GM19467 (cell line): Measurements from ENCODE around the gene IQCN.

Experiments used
- ATAC-seq: cut with Tn5 transposase; IDR thresholded peaks from one replicate; pipeline ENCODE4 v1.9.1; 2021; ENCODE audit warnings: mild to moderate bottlenecking, moderate library complexity; ENCODE audit not compliant: unreplicated experiment

The IQCN gene, protein sequence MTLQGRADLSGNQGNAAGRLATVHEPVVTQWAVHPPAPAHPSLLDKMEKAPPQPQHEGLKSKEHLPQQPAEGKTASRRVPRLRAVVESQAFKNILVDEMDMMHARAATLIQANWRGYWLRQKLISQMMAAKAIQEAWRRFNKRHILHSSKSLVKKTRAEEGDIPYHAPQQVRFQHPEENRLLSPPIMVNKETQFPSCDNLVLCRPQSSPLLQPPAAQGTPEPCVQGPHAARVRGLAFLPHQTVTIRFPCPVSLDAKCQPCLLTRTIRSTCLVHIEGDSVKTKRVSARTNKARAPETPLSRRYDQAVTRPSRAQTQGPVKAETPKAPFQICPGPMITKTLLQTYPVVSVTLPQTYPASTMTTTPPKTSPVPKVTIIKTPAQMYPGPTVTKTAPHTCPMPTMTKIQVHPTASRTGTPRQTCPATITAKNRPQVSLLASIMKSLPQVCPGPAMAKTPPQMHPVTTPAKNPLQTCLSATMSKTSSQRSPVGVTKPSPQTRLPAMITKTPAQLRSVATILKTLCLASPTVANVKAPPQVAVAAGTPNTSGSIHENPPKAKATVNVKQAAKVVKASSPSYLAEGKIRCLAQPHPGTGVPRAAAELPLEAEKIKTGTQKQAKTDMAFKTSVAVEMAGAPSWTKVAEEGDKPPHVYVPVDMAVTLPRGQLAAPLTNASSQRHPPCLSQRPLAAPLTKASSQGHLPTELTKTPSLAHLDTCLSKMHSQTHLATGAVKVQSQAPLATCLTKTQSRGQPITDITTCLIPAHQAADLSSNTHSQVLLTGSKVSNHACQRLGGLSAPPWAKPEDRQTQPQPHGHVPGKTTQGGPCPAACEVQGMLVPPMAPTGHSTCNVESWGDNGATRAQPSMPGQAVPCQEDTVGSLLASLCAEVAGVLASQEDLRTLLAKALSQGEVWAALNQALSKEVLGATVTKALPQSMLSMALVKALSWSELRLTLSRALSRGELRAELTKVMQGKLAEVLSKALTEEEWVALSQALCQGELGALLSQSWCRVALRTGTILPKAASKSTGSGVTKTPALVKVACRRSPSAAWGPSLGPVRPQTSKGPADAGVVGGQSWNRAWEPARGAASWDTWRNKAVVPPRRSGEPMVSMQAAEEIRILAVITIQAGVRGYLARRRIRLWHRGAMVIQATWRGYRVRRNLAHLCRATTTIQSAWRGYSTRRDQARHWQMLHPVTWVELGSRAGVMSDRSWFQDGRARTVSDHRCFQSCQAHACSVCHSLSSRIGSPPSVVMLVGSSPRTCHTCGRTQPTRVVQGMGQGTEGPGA (N-terminal part only)

DNA sequence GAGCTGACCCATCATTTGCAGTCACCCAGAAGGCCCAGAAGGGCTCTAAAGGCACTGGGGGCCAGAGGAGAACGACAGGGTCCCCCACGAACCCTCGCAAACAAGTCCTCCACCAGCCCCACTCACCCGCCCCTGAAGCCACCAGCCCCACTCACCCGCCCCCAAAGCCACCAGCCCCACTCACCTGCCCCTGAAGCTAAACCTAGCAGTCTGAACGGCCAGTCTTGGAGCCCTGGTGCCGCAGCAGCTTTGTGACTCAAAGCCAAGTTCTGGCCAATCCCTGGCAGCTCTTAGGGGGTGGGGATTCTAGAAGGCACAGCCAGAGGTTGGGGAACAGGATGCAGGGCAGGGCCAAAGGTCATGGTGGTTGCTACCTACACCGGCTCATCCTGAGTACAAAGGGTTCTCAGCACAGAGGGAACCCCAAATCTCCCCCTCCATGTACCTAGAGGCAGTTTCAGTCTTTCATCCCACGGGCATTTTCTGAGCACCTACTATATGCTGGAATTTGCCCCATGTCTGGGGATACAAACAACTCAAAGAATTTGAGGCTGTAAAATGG lies at the start of gene IQCN:
TSS of gene IQCN (minus strand) at position 234 of the 562 bp plus-strand sequence. CDS start 4,974 bp downstream, outside the sequence.
- ATAC-seq: no peak

DNA sequence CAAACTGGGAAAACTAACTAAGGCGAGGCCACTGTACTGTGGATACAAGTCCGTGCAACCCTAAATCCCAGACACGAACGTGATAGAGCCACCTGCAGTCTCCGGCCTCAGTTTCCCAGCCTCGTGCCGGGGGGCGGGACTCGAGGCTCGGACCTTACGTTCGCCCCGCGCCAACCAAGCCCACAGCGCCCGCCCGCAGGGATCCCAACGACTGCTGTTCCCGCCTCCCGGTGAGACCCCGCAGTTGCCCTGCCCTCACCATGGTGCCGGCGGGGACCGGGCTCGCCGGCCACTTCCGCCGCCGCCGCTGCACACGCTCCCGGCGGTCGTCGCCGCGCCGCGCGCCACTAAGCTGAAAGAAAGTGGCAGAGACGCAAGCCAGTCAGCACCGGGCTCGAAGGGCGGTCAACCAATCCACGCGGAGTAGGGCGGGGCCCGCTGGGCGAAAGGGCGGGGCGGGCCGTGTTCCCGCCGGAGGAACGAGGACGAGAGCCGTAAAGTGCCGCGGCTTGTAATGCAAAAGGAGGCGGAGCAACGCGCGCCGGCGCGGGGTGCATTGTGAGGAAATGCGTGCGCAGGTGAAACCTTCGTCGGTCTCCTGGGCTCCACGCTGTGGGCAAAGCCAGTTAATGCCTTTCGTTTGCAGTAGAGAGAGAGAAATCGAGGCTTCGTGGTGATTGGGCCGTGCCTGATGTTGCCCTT lies 48.7 kb upstream of the IQCN start, which contains the start of gene LSM4:
TSS of gene LSM4 (minus strand) at position 318 of the 702 bp plus-strand sequence. CDS start at position 262, 56 bp downstream.
- ATAC-seq: peak; percentile 93

DNA sequence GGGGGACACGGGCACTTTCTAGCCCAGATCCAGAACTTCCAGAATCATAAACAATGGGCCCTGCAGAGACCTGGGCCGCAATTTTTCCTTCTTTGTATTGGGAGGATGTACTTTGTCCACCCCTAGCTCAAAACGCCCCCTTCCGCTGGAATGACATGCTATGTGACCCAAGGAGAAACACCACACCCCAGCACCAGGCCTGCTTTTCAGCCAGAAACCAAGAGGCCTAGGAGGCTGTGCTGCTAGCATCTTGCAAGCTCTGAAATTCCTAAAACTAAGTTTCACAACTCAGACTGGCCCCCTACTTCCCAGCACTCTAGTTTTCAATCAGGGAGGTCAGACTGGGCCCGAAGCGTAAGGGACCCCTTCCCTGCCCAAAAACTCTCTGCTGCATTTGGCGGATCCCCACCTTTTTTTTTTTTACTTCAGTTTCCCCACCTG lies 48.1 kb upstream of the IQCN start:
- ATAC-seq: no peak

DNA sequence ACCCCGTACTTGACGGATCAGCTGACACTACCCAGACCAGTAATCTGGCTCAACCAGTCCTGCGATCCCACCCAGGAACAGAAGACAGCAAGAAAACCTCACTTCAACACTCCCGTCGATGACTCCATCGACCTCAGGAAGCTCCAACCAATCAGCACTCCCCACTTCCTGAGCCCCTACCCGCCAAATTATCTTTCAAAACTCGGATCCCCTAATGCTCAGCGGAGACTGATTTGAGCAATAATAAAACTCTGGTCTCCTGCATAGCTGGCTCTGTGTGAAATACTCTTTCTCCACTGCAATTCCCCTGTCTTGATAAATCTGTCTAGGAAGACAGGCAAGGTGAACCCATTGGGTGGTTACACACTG lies 47.5 kb upstream of the IQCN start:
- no peak for ATAC-seq

DNA sequence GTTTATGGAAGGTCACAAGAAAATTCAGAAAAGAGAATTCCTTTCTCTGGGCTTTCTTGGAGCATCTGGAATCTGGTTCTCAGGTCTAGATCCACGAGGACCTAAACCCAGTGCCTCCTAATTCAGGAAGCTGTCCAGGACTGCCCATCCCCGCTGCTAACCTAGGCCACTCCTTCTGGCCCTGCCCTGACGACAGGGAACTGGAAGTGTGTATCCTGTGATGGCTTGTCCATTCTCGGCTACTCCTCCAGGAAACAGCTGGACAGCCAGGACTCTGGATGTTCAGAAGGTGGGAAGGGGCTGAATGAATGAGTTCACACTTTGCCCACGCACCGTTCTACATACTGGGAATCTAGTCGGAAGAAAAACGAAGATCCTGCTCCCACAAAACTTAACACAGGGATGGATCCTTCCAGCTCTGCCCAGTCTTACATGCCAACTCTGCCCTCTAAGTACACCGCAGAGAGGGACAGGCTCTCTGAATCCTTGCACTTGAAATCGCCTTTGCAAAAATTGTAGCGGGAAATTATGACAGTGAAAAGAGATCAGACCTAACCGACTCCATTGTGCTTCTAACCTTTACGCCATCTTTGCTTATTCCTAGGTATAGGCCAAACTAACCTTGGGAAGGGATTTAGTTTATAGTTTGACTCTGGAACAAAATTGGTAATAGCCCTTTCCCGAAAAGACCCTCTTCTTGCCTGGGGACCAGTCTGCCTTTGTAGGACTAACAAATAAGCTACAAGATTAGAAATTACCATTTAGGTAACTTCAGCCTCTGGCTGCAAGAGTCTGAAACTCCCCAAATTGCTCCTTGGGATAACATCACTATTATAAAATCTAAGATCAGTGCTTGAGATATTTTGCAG lies 46.8 kb upstream of the IQCN start:
- ATAC-seq: no peak

DNA sequence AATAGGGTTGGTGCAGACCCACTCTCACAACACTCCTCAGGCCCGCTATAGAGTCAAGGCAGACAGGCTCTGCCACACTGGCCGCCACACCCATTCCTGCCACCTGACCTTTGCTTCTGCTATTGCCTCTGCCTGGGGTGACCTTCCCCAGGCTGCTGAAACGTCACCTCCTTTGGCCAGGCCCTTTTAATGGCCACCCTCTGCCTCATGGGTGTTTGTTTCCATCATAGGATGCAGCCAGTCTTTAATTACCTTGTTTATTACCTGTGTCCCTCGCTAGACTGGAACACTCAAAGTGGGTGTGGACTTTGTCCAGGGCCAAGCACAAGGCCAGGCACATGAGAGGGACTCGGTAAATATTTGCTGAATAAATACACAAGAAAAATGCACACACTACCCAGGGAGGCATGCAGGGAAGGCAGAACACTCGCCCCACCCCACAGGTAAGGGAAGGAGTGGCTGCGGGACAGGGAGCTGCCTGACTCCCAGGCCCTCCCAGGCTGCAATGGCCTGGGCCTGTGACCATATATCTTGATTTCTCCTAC lies 45.4 kb upstream of the IQCN start:
- no peak for ATAC-seq

DNA sequence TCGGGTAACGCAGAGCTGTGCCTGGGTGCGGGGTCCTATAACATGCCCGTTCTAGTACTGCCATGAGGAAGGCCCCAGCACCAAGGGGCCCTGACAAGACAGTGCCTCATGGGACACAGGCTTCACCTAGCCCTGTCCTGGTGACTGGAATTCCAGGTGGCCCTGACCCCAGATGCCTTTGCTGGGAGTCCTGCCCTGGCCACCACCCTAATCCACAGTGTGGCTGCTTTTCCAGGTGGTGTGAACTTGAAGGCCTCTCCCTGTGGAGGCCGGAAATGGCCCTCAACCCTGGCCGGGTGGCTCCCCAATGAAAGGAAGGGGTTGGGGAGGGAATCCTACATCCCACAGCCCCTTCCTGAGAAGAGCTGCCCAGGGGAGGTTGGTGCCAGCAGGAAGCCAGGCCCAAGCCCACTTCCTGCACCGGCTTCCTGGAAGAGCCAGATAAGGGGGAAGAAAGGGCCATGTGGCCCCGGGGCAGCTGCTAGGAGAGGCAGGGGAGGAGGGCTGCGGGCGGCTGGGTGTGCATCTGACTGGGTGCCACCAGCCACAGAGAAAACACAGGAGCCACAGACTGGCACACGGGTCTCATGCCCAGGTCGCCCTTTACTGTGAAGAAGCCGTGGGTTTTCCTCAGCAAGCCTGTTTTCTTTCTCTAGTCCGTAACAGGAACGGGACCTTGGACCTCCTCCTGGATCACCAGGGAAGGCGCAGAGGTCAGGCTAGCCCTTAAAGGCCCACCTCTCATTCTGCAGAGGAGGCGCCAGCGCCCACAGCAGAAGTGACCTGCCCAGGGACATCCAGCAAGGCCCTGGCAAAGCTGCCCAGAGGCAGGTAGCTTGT lies 43.9 kb upstream of the IQCN start:
- ATAC-seq: no peak

DNA sequence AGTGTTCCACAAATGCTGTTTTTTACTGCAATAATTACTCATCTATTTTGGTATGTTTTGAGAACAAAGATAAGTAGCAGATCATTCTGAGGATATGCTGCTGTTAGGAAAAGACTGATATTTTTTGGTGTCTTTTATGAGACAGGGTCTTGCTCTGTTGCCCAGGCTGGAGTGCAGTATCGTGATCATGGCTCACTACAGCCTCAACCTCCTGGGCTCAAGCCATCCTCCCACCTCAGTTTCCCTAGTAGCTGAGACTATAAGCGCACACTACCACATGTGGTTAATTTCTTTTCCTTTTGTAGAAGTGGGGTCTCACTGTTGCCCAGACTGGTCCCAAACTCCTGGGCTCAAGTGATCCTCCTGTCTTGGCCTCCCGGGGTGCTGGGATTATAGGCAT lies 39.1 kb upstream of the IQCN start:
- no peak for ATAC-seq

DNA sequence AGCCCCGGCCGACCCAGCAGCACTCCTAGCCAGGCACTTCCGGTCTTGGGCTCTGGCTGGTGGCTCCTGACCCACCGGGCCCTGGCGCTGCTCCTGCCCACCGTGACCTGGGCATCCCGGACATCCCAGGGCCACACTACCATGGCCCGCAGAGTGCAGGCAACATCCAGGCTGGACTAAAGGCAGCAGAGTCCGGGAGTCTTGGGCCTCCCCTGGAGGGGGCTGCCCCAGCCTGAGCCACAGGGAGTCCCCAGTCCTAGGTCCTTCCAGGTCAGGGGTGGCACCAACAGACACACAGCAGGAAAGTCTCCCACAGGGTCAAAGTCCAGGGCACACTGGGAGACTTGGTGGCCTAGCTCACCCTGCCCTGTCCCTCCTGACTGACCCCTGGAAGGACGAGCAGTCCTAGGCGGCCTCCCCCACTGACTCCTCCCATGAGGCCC lies 37.9 kb upstream of the IQCN start:
- no peak for ATAC-seq

DNA sequence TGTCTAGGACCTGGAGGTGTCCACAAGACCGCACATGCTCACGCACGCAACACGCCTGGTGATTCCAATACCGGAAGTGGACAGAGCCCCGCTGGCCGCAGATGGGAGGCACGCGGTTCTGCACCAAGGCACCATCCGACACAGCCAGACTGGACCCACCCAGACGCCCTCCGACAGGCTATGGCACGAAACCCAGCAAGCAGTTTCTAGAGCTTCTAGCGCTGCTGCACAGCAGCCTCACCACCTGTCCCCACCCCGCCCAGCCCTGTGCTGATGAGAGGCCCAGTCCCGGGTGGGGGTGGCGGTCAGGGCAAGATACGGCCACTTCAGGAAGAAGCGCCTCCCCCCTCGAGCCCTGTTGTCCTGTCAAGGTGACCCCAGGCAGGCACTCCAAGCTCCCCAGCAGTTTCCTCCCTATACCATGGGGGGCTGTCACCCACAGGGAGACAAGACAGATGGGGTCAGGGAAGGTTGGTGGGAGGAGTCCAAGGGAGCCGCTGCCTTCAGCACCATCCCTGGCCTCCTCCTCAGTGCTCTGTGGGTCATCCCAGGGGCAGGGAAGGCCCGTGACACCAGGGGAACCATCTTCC lies 37.3 kb upstream of the IQCN start:
- ATAC-seq: no peak

DNA sequence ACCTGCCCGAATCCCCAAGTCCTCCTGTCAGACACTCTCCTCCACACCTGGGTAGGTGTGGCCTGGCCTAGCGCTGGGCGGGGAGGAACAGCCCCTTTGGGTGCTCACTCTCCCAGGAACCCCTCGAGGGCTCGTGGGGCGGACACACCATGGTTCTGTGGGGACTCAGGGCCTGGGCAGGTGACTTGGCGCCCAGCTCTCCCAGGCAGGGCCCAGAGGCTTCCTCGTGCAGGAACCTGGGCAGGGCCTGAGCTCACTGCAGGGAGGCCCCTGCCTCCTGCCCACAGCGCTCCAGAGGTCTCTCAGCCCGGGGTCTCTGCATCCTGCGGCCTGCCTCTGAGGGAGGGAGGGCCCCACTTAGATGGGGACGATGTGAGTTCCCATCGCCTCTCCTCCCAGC lies 36.7 kb upstream of the IQCN start:
- no peak for ATAC-seq

DNA sequence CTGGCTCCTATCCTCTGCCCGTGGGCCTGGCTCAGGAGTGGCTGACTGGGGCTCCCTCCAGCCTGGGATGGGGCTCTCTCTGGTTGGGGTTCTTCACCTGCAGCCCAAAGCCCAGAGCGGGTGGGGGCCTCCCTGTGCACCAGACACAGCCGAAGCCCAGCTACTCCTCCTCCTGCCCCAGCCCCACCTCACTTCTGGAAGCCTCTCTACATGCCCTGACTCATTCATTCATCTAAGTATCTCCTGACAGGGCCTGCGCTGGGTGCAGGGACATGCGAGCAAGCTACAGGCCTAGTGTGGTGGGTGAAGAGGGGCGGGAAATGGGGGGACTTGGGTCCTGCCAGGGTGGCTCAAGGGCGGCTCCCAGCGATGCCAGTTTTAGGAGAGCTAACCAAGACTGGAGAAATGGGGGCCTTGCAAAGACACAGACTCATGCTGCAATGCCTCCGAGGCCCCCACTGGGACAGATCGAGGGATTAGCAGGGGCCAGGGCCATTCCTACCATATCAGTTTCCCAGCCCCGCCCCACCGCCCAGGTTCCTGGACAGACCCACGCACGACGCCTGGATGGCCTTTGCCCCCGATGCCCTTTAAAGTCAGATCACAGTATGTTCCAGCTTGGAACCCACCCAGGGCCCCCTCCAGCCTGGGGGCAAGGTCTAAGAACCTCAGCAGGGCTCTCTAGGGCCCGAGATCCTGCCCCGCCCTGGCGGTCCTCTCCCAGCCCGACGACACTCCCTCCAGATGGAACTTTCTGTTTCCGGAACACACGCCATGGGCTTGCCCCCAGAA lies 36.1 kb upstream of the IQCN start:
- ATAC-seq: no peak

DNA sequence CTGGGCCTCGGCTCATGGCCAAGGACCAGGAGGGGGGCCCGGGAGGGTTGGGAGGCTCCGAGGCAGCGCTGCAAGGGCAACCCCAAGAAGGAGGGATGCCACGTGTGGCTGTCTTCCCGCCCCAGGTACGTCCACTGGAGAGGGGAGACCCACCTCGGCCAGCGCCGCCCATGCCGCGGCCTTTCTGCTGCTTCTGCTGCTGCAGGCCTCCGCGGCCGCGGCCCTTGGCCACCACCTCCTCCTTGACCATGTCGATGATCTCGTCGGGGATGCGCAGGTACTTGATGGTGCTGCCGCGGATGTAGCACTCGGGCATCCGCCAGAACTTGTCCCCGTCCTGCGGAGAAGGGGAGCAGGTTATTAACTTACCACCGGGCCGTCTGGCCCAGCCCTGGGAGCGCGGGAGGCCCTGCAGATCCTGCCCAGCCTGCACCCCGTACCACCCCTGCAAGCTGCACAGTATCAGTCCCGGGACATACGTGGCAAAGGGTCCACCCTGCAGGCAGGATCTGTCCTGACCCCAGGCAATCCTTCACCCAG lies 35.3 kb upstream of the IQCN start:
- no peak for ATAC-seq

DNA sequence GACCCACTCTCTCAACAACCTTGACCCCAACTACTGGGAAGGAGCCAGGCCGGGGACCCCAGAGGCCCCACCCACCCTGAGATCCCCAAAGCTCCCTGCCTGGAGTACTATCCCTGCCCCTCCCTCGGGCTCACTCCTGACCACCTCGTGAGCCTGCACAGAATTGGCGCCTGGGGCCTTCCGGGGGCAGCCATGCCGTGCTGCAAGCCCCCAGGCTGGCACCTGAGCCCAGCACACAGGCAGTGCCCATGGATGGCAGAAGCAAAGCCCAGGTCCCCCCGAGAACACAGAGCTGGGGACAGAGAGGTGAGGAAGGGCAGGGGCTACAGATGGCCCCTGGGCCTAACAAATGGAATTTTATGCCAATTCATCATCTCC lies 34.7 kb upstream of the IQCN start:
- no peak for ATAC-seq

DNA sequence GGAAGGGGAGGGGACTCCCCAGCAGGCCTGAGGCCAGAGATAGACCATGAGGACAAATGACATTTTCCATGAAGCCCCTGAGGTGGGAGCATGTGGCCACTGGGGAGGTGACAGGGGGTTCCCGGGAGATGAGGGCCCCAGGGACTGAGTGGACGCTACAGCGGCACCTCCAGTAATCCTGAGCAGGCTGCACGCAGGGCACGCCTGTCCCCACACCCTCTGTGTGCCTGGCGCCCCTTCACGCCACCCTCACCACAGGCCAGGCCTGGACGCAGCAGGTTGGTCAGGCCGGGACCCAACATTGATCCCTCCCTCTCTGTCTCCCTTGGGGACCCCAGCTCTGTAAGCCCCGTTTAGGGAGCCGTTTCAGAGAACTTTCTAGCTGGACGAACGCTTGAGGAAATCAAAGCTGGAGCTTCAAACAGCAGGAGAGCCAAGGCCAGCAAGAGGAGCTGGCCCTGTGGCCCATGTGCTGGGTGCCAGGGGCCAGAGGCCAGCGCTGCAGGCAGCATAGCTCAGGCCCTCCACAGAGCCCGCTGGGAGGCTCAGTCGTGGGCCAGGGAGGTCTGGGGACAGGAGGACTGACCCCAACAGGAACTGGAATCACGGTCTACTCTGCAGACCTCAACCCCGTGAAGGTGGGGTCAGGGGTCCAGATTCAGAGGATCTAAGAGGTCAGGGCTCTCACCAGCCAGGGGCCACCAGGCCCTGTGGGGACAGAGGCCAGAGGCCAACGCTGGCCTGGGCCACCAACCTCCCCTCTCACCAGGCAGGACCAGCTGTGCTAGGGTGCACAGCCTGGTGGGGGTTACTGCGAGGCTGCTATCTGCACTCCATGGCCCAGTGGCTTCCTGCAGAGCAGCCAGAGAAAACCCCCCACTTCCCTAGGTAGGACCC lies 34.0 kb upstream of the IQCN start:
- no peak for ATAC-seq
